ENCODE measurements around the gene FBXW4.
A peak's percentile ranks its signal among the peaks of the same experiment; 100 is the strongest.

The FBXW4 gene

GRCh38 chr10:101693978-101694673 is 844 bp downstream of the FBXW4 start:
- peak; percentile 47 for DNase-seq

GRCh38 chr10:101693651-101693977 is 1.4 kb downstream of the FBXW4 start:
- DNase-seq: no peak

- DNase-seq: no peak
Observed at GRCh38 chr10:101691081-101691480, 3.9 kb downstream of the FBXW4 start.

- no peak for DNase-seq
Observed at GRCh38 chr10:101690461-101690860, 4.5 kb downstream of the FBXW4 start.

- no peak for DNase-seq
Observed at GRCh38 chr10:101687071-101687658, 7.8 kb downstream of the FBXW4 start.

GRCh38 chr10:101686133-101686925 is 8.6 kb downstream of the FBXW4 start:
- DNase-seq: no peak

- no peak for DNase-seq
Observed at GRCh38 chr10:101684782-101685181, 10.2 kb downstream of the FBXW4 start.

- no peak for DNase-seq
Observed at GRCh38 chr10:101683276-101683675, 11.7 kb downstream of the FBXW4 start.

- DNase-seq: no peak
Observed at GRCh38 chr10:101682172-101682825, 12.7 kb downstream of the FBXW4 start.

GRCh38 chr10:101676565-101676964 is 18.4 kb downstream of the FBXW4 start:
- DNase-seq: no peak

- DNase-seq: no peak
Observed at GRCh38 chr10:101675115-101675514, 19.9 kb downstream of the FBXW4 start.

- DNase-seq: no peak
Observed at GRCh38 chr10:101672536-101672935, 22.4 kb downstream of the FBXW4 start.

- no peak for DNase-seq
Observed at GRCh38 chr10:101671453-101671852, 23.5 kb downstream of the FBXW4 start.

- no peak for DNase-seq
Observed at GRCh38 chr10:101670635-101671034, 24.3 kb downstream of the FBXW4 start.

- DNase-seq: no peak
Observed at GRCh38 chr10:101669181-101669580, 25.8 kb downstream of the FBXW4 start.

GRCh38 chr10:101668566-101668965 is 26.4 kb downstream of the FBXW4 start:
- DNase-seq: no peak

GRCh38 chr10:101666083-101666482 is 28.9 kb downstream of the FBXW4 start:
- DNase-seq: no peak

- DNase-seq: no peak
Observed at GRCh38 chr10:101663097-101663496, 31.9 kb downstream of the FBXW4 start.

- no peak for DNase-seq
Observed at GRCh38 chr10:101660256-101660655, 34.7 kb downstream of the FBXW4 start.

GRCh38 chr10:101658975-101659374 is 36.0 kb downstream of the FBXW4 start:
- no peak for DNase-seq

GRCh38 chr10:101656890-101657289 is 38.1 kb downstream of the FBXW4 start:
- no peak for DNase-seq

- DNase-seq: no peak
Observed at GRCh38 chr10:101655570-101655969, 39.4 kb downstream of the FBXW4 start.

GRCh38 chr10:101653536-101653935 is 41.4 kb downstream of the FBXW4 start:
- DNase-seq: no peak

- DNase-seq: no peak
Observed at GRCh38 chr10:101651336-101651735, 43.6 kb downstream of the FBXW4 start.
